ENCODE measurements around the gene SMIM35. TPM values are rescaled to one million over a fixed set of nuclear protein-coding genes. Genes with fewer than 3 reads are reported as not detected.

The SMIM35 gene
- total RNA-seq, result under 1 TPM; 0.30 to 0.68 (median 0.33) TPM
- total RNA-seq (2013), result 1.2 TPM

DNA sequence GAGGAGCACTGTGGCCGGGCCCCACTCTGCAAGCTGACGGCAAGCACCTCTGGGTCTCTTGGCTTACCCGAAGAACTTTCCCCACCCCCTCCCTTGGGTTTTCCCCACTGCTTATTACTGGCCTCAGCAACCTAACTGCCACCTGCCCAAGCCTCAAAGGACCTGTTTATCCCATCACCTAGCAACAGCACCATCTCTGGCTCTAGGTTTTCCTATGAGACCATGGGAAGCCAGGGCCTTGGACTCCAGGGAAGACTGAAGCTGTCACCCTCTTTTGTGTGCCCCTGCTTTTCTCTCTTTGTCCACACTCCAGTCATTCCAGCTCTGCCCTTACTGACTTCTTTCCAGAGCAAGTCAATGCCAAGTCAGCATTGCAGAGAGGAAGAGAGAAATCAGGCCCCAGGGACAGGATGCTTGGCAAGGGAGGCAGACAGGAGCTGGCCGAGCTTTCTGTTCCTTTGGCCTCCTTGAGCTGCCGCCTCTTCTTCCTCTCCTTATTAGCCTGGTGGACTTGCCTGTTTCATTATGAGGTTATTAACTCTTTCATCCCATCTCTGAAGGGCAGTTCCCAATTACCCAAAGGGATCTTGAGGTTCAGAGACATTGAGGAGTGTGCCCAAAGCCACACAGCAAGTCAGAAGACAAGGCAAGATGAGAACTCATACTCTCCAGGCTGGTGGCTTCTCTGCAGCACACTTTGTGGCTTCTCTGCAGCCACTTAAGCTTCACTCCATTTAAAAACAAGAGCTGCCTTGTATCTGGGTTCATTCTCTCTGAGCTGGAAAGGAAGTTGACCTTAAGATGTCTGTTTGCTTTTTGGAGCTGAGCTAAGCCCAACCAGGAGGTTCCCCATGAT lies at the start of gene SMIM35:
Gene SMIM35, minus strand, starts transcription at position 51 of the 856 bp plus-strand sequence. CDS start 206 bp downstream, outside the sequence.
- Histone ChIP-seq H3K36me3 (ENCODE audit: control insufficient read depth, insufficient read depth, low read length) (no peaks in the 10 kb centered on the region), H3K27me3 (ENCODE audit: control insufficient read depth, insufficient read depth, low read length) (no peaks in the 10 kb centered on the region), H3K9me3 (ENCODE audit: control insufficient read depth, insufficient read depth, low read length) (peaks cover 26% of the 10 kb centered on the region), H3K4me3 (ENCODE audit: low read length) (no peak within 1 kb of the TSS), H3K4me1 (ENCODE audit: control insufficient read depth, insufficient read depth, low read length) (no peaks in the 10 kb centered on the region), H3K27ac (ENCODE audit: low read length) (no peak within 1 kb of the TSS)
- ATAC-seq, result no peak
- Mint-ChIP-seq H3K36me3 (peaks cover 15% of the 10 kb centered on the region), H3K4me1 (no peaks in the 10 kb centered on the region), H3K9me3 (peaks cover 2 to 11% of the 10 kb centered on the region in 2 donors), H3K27ac (no peak within 1 kb of the TSS), H3K27me3 (ENCODE audit: low read depth in 2 of 2) (peaks cover 5 to 14% of the 10 kb centered on the region in 2 donors), H3K4me3 (no peak within 1 kb of the TSS)
- TF ChIP-seq, protein P1, sequence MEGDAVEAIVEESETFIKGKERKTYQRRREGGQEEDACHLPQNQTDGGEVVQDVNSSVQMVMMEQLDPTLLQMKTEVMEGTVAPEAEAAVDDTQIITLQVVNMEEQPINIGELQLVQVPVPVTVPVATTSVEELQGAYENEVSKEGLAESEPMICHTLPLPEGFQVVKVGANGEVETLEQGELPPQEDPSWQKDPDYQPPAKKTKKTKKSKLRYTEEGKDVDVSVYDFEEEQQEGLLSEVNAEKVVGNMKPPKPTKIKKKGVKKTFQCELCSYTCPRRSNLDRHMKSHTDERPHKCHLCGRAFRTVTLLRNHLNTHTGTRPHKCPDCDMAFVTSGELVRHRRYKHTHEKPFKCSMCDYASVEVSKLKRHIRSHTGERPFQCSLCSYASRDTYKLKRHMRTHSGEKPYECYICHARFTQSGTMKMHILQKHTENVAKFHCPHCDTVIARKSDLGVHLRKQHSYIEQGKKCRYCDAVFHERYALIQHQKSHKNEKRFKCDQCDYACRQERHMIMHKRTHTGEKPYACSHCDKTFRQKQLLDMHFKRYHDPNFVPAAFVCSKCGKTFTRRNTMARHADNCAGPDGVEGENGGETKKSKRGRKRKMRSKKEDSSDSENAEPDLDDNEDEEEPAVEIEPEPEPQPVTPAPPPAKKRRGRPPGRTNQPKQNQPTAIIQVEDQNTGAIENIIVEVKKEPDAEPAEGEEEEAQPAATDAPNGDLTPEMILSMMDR (IDR thresholded peaks at IDR 0.05), result no peak
- no peak for DNase-seq
- 90% methylated on average over 5 of the region's 5 CpGs for WGBS (ENCODE audit: insufficient coverage)
- intact Hi-C loops (cut with micrococcal nuclease), result no loop called here

DNA sequence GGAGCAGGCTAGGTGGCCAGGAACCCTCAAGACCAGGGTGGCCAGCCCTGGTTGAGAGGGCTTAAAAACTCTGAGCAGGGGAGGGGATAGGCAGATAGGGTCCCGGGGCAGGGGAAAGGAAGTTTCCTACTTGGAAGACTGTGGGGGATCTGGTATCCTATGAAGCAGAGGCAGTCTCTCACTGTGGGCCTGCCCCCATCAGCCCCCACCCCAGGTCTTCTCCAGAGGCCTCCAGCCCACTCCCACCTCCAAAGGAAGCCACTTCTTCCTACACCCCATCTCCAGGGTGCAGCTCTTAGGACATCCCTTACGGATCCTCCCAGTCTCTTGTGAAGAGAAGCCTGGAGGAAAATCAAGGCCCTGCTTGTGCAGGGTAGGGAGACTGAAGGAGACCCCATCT lies 49.6 kb upstream of the SMIM35 start:
- no peak for DNase-seq
- no peaks in the 10 kb centered on the region for H3K4me1 ChIP-seq (ENCODE audit: control insufficient read depth, insufficient read depth, low read length)
- Mint-ChIP-seq H3K27ac (no peak overlapping the region), H3K27me3 (ENCODE audit: low read depth in 2 of 2) (peaks cover 12 to 28% of the 10 kb centered on the region in 2 donors), H3K4me1 (no peaks in the 10 kb centered on the region), H3K4me3 (no peak overlapping the region), H3K36me3 (no peaks in the 10 kb centered on the region), H3K9me3 (no peaks in the 10 kb centered on the region)
- no peak overlapping the region for H3K27ac ChIP-seq (ENCODE audit: low read length)
- H3K27me3 ChIP-seq (ENCODE audit: control insufficient read depth, insufficient read depth, low read length), result no peaks in the 10 kb centered on the region
- H3K4me3 ChIP-seq (ENCODE audit: low read length), result no peak overlapping the region
- no peaks in the 10 kb centered on the region for H3K36me3 ChIP-seq (ENCODE audit: control insufficient read depth, insufficient read depth, low read length)
- intact Hi-C loops (cut with micrococcal nuclease), result no loop called here
- WGBS (ENCODE audit: insufficient coverage), result 93% methylated on average over 2 of the region's 2 CpGs
- no peaks in the 10 kb centered on the region for H3K9me3 ChIP-seq (ENCODE audit: control insufficient read depth, insufficient read depth, low read length)
- no peak for ATAC-seq
- TF ChIP-seq, protein P1 (IDR thresholded peaks at IDR 0.05), result no peak

DNA sequence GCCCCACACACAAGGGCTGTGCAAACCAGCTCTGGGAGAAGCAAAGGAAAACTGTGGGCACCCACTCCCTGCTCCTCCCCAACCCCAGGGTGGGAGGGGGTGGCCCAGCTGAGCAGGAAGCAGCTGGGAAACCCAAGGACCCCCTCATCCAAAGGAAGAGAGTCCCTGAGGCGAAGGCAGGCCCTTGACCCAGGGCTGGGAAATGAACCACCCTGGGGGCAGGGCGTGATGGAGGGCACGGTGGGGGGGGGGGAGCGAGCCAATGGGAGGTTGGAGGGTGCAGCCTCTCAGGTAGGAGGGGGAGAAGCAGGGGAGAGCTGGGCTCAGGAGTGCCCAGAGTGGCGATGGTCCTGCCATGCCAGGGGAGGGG lies 49.0 kb upstream of the SMIM35 start:
- Histone ChIP-seq H3K27ac (ENCODE audit: low read length) (no peak overlapping the region), H3K27me3 (ENCODE audit: control insufficient read depth, insufficient read depth, low read length) (no peaks in the 10 kb centered on the region), H3K4me3 (ENCODE audit: low read length) (no peak overlapping the region), H3K4me1 (ENCODE audit: control insufficient read depth, insufficient read depth, low read length) (no peaks in the 10 kb centered on the region), H3K9me3 (ENCODE audit: control insufficient read depth, insufficient read depth, low read length) (no peaks in the 10 kb centered on the region), H3K36me3 (ENCODE audit: control insufficient read depth, insufficient read depth, low read length) (no peaks in the 10 kb centered on the region)
- DNase-seq (no peak), ATAC-seq (no peak)
- Mint-ChIP-seq H3K4me3 (no peak overlapping the region), H3K27ac (no peak overlapping the region), H3K36me3 (no peaks in the 10 kb centered on the region), H3K4me1 (no peaks in the 10 kb centered on the region), H3K9me3 (no peaks in the 10 kb centered on the region), H3K27me3 (ENCODE audit: low read depth in 2 of 2) (peaks cover 13 to 25% of the 10 kb centered on the region in 2 donors)
- intact Hi-C loops (cut with micrococcal nuclease), result no loop called here
- TF ChIP-seq, protein P1 (IDR thresholded peaks at IDR 0.05), result no peak
- WGBS (ENCODE audit: insufficient coverage), result 79% methylated on average over 4 of the region's 5 CpGs

Measured in natural killer cell (primary cell).